ENCODE results near the gene EVX2. TPM values are rescaled to one million over a fixed set of nuclear protein-coding genes. Genes with fewer than 3 reads are reported as not detected.

The EVX2 gene
- total and polyA plus RNA-seq, 2 donors (not counting 1 experiment from before 2014, with no cell fraction given): not detected

DNA sequence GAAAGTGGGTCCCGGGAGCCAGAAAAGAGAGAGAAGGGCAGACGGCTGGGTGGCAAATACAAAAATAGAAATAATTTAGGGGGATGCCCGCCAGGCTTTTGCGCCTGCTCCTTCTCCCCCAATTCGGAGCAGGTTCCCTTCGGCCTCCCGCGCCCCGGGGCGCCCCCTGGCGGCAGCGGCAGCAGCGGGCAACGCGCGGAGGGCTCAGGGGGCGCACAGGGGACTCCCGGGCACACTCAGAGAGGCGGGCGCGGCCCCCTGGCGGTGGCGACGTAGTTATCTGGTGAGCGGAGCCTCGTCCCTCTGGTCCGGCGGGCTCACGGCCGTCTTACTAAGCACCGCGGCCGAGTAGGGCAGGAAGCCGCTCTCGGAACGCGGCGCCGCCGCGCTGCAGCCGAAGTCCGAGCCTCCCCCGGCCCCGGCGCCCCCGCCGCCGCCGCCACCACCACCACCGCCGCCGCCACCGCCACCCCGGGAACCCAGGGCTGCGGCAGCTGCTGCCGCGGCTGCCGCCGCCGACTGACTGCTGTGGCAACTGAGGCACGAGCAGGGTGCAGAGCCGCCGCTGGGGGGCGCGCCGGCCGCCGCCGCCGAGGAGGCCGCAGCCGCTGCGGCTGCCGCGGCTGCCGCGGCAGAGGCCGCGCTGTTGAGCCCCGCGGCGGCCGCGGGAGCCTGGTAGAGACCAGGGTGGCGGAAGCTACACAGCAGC is 3.8 kb downstream of the EVX2 start:
- TF ChIP-seq, protein P1, sequence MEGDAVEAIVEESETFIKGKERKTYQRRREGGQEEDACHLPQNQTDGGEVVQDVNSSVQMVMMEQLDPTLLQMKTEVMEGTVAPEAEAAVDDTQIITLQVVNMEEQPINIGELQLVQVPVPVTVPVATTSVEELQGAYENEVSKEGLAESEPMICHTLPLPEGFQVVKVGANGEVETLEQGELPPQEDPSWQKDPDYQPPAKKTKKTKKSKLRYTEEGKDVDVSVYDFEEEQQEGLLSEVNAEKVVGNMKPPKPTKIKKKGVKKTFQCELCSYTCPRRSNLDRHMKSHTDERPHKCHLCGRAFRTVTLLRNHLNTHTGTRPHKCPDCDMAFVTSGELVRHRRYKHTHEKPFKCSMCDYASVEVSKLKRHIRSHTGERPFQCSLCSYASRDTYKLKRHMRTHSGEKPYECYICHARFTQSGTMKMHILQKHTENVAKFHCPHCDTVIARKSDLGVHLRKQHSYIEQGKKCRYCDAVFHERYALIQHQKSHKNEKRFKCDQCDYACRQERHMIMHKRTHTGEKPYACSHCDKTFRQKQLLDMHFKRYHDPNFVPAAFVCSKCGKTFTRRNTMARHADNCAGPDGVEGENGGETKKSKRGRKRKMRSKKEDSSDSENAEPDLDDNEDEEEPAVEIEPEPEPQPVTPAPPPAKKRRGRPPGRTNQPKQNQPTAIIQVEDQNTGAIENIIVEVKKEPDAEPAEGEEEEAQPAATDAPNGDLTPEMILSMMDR (IDR thresholded peaks at IDR 0.05): peak; percentile 30
- TF ChIP-seq EZH2 (IDR thresholded peaks at IDR 0.05; ENCODE audit: borderline replicate concordance, insufficient read depth, low read depth, low read length, poor library complexity, severe bottlenecking): no peak
- Histone ChIP-seq H3K27ac (ENCODE audit: low read length in 2 of 2) (no peak overlapping the region), H3K79me2 (ENCODE audit: control insufficient read depth, insufficient read depth, low read length) (no peaks in the 10 kb centered on the region), H3K4me2 (replicated peaks; ENCODE audit: low read depth, low read length, poor library complexity, severe bottlenecking) (peak overlapping the region; percentile 28), H3K4me3 (ENCODE audit: control extremely low read depth in 1 of 5, extremely low read depth in 1 of 5, insufficient read depth in 1 of 5, low read depth in 2 of 5, low read length in 4 of 5) (no peak overlapping the region), H3K27me3 (replicated peaks in 1 of 4; ENCODE audit: control extremely low read depth in 1 of 4, control insufficient read depth in 3 of 4, insufficient read depth in 4 of 4, low read length in 3 of 4) (peaks cover 0 to 86% (median 72%) of the 10 kb centered on the region in 4 experiments), H3K36me3 (replicated peaks in 1 of 2; ENCODE audit: control extremely low read depth in 1 of 2, control insufficient read depth in 1 of 2, extremely low read depth in 1 of 2, insufficient read depth in 2 of 2, low read length in 1 of 2) (no peaks in the 10 kb centered on the region), H3K4me1 (ENCODE audit: control insufficient read depth in 2 of 2, insufficient read depth in 2 of 2, low read length in 2 of 2) (peaks cover 3 to 18% of the 10 kb centered on the region in 2 donors), H4K20me1 (ENCODE audit: control insufficient read depth, insufficient read depth, low read length, poor library complexity, severe bottlenecking) (no peaks in the 10 kb centered on the region), H3K9ac (ENCODE audit: low read length) (no peak overlapping the region), H3K9me3 (ENCODE audit: control extremely low read depth in 1 of 3, control insufficient read depth in 2 of 3, insufficient read depth in 1 of 3, low read length in 2 of 3) (peaks cover 7 to 61% (median 31%) of the 10 kb centered on the region in 3 donors), H2AFZ (ENCODE audit: insufficient read depth, low read depth, low read length, poor library complexity, severe bottlenecking) (no peak overlapping the region)
- Mint-ChIP-seq H3K4me3 (no peak overlapping the region), H3K27ac (no peak overlapping the region), H3K4me1 (peaks cover 5% of the 10 kb centered on the region), H3K9me3 (ENCODE audit: insufficient read depth) (peaks cover 3% of the 10 kb centered on the region), H3K27me3 (peaks cover 70% of the 10 kb centered on the region)
- 5% methylated on average over 81 of the region's 86 CpGs for WGBS (ENCODE audit: insufficient coverage)
- ChIA-PET CTCF (interaction anchor here (1.4 kb wide), 1 partner anchor 47 kb away, joined by 5 read pairs; no protein-coding TSS in a partner anchor), POLR2A (no interaction called here)
- no peak for ATAC-seq (ENCODE audit: low read depth)
- DNase-seq: no peak
- intact Hi-C loops (cut with micrococcal nuclease): loop anchor here (5.0 kb wide), 1 partner anchor 52 kb away; no protein-coding TSS in a partner anchor

DNA sequence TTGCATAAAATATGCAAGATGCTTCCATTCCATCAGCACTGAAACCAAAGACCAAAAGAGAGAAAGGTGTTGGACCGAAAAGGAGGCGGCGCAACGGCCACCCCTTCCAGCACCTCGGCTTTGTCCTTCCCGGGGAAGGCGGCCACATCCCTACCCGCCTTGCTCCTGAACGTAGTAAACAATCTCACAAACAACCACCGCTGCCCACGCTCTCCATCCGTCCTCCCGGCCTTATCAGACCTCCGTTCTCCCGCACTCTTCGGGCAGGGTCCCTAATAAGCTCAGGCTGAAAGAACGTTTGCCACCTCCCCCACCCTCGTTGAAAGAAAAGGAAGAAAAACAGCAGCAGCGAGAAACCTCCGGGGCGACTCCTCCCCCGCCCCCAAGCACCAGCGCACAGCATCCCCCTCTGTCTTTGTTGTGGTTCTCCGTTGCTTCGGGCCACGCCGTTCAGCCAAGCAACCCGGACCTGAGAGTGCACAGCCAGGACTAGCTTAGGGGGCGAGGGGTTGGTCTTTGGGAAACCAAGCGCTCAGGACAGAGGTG is 4.4 kb downstream of the EVX2 start:
- Histone ChIP-seq H3K9me3 (ENCODE audit: control extremely low read depth in 1 of 3, control insufficient read depth in 2 of 3, insufficient read depth in 1 of 3, low read length in 2 of 3) (peaks cover 7 to 55% (median 27%) of the 10 kb centered on the region in 3 donors), H3K4me2 (replicated peaks; ENCODE audit: low read depth, low read length, poor library complexity, severe bottlenecking) (peak overlapping the region; percentile 28), H3K4me1 (ENCODE audit: control insufficient read depth in 2 of 2, insufficient read depth in 2 of 2, low read length in 2 of 2) (peaks cover 3 to 18% of the 10 kb centered on the region in 2 donors), H3K9ac (ENCODE audit: low read length) (no peak overlapping the region), H3K36me3 (replicated peaks in 1 of 2; ENCODE audit: control extremely low read depth in 1 of 2, control insufficient read depth in 1 of 2, extremely low read depth in 1 of 2, insufficient read depth in 2 of 2, low read length in 1 of 2) (no peaks in the 10 kb centered on the region), H3K27ac (ENCODE audit: low read length in 2 of 2) (no peak overlapping the region), H3K27me3 (replicated peaks in 1 of 4; ENCODE audit: control extremely low read depth in 1 of 4, control insufficient read depth in 3 of 4, insufficient read depth in 4 of 4, low read length in 3 of 4) (peaks cover 0 to 86% (median 73%) of the 10 kb centered on the region in 4 experiments), H4K20me1 (ENCODE audit: control insufficient read depth, insufficient read depth, low read length, poor library complexity, severe bottlenecking) (no peaks in the 10 kb centered on the region), H3K4me3 (ENCODE audit: control extremely low read depth in 1 of 5, extremely low read depth in 1 of 5, insufficient read depth in 1 of 5, low read depth in 2 of 5, low read length in 4 of 5) (no peak overlapping the region), H2AFZ (ENCODE audit: insufficient read depth, low read depth, low read length, poor library complexity, severe bottlenecking) (no peak overlapping the region), H3K79me2 (ENCODE audit: control insufficient read depth, insufficient read depth, low read length) (no peaks in the 10 kb centered on the region)
- 10% methylated on average over 24 of the region's 30 CpGs for whole genome bisulfite sequencing (ENCODE audit: insufficient coverage)
- Mint-ChIP-seq H3K4me1 (peaks cover 5% of the 10 kb centered on the region), H3K27ac (peak overlapping the region; percentile 64), H3K4me3 (peak overlapping the region; percentile 57), H3K9me3 (ENCODE audit: insufficient read depth) (peaks cover 3% of the 10 kb centered on the region), H3K27me3 (peaks cover 70% of the 10 kb centered on the region)
- ATAC-seq (ENCODE audit: low read depth) (no peak), DNase-seq (peak; percentile 34)
- intact Hi-C loops (cut with micrococcal nuclease): loop anchor here (5.0 kb wide), 1 partner anchor 53 kb away; no protein-coding TSS in a partner anchor
- ChIA-PET POLR2A (no interaction called here), CTCF (interaction anchor here (1.4 kb wide), 1 partner anchor 48 kb away, joined by 5 read pairs; no protein-coding TSS in a partner anchor)
- no peak for TF ChIP-seq EZH2 (IDR thresholded peaks at IDR 0.05; ENCODE audit: borderline replicate concordance, insufficient read depth, low read depth, low read length, poor library complexity, severe bottlenecking)
- TF ChIP-seq, protein P1 (IDR thresholded peaks at IDR 0.05): no peak
